Kidney epithelial cell (primary cell): ENCODE data around the gene NVL. TPM values are rescaled to one million over a fixed set of nuclear protein-coding genes. Genes with fewer than 3 reads are reported as not detected.

ENCODE experiments used
- DNase-seq: peaks from one replicate; pipeline ENCODE4 v3.0.0-alpha.2; 2010; ENCODE audit warnings: low read depth
- H3K27me3 ChIP-seq: 2 replicates; pipeline ENCODE4 v1.6.0; 2011; ENCODE audit warnings: low read length; ENCODE audit not compliant: control insufficient read depth, insufficient read depth
- H3K36me3 ChIP-seq: 2 replicates; pipeline ENCODE4 v1.5.1; 2011; ENCODE audit warnings: low read length; ENCODE audit not compliant: control insufficient read depth, insufficient read depth
- H3K4me3 ChIP-seq: 2 replicates; pipeline ENCODE4 v1.5.1; 2011; ENCODE audit warnings: low read depth, mild to moderate bottlenecking, control low read depth, low read length
- total RNA-seq: library from RNA; depleted of rRNA; stranded (reverse); fragments of >200 nt; gene quantifications from 2 replicates; pipeline ENCODE4 v1.2.3, GENCODE V29; 2015
- TF ChIP-seq, protein P1 (sequence below): IDR thresholded peaks from 2 replicates; pipeline ENCODE4 v1.5.1; 2011; ENCODE audit warnings: mild to moderate bottlenecking, moderate library complexity, low read length, control low read depth, inconsistent platforms; ENCODE audit not compliant: insufficient read depth, poor library complexity, severe bottlenecking

Gene NVL
- total RNA-seq, 1 donor from 2014 or later, result 26.1 TPM

DNA sequence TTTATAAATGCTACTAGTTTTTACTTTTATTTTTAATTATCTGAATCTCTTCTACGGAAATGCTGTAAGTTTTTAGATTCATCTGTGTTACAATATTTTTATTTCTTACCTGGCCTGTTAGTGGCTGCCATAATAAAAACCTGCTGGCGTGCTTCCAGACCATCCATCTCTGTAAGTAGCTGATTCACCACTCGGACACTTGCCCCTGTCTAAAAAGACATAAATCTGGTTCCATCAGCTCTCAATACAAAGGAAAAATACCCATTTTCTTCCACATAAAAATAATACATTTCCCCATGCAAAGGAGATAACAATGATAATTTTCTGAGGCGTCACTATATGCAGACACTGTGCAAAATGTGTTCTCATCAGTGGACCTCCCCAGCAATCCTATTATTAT, 62.0 kb downstream of the NVL start:
- H3K4me3 ChIP-seq, result no peak overlapping the region
- H3K27me3 ChIP-seq, result no peaks in the 10 kb centered on the region
- TF ChIP-seq, protein P1, sequence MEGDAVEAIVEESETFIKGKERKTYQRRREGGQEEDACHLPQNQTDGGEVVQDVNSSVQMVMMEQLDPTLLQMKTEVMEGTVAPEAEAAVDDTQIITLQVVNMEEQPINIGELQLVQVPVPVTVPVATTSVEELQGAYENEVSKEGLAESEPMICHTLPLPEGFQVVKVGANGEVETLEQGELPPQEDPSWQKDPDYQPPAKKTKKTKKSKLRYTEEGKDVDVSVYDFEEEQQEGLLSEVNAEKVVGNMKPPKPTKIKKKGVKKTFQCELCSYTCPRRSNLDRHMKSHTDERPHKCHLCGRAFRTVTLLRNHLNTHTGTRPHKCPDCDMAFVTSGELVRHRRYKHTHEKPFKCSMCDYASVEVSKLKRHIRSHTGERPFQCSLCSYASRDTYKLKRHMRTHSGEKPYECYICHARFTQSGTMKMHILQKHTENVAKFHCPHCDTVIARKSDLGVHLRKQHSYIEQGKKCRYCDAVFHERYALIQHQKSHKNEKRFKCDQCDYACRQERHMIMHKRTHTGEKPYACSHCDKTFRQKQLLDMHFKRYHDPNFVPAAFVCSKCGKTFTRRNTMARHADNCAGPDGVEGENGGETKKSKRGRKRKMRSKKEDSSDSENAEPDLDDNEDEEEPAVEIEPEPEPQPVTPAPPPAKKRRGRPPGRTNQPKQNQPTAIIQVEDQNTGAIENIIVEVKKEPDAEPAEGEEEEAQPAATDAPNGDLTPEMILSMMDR, result no peak
- no peaks in the 10 kb centered on the region for H3K36me3 ChIP-seq
- DNase-seq, result no peak

GRCh38 chr1:224266915-224267856, 62.8 kb downstream of the NVL start:
- DNase-seq, result no peak
- Histone ChIP-seq H3K4me3 (no peak overlapping the region), H3K27me3 (no peaks in the 10 kb centered on the region), H3K36me3 (no peaks in the 10 kb centered on the region)
- TF ChIP-seq, protein P1, result no peak

DNA sequence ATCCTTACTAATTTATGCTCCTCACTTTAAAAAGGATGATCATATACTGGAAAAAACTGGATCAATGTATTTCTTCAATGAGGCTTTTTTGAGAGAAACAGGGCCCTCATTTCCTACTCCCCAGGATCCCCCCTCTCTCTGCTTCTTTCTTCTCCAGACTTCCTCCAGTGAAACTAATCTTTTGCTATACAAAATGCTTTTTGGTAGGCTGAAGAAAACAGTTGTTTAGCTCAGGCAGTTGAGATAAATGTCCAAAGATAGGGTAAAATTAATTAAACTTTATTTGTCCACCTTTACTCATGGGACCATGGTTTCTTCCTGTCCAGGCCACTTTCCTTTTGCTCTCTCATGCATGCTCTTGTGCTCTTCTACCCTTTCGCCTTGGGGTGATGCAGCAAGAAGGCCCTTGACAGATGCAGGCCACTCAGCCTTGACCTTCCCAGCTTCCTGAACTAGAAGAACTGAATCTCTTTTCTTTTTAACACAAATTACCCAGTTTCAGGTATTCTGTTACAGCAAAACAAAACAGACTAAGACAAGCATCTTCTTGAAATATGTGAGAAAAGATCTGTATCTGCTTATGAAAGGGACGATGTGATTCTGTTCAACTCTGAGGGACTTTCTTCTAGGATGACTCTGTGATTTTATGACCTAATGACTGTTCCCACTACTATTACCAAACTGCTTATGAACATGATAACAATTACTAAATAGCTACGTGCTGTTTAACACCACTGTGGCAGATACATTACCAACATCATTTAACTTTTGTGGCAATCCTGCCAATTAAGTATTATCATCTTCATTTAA, 63.7 kb downstream of the NVL start:
- no peak overlapping the region for H3K4me3 ChIP-seq
- no peak for DNase-seq
- H3K27me3 ChIP-seq, result no peaks in the 10 kb centered on the region

DNA sequence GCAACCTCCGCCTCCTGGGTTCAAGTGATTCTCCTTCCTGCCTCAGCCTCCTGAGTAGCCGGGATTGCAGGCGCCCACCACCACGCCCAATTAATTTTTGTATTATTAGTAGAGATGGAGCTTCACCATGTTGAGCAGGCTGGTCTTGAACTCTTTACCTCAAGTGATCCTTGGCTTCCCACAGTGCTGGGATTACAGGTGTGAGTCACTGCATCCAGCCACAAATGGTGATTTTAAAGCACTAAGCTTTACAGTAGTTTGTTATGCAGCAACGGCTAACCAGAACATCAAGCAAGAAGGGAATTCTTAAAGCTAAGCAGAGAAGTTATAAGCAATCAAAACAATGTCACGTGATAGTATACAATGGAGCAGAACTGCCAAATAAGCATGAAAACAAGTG, 65.7 kb downstream of the NVL start:
- H3K36me3 ChIP-seq, result no peaks in the 10 kb centered on the region
- TF ChIP-seq, protein P1, result no peak
- H3K27me3 ChIP-seq, result no peaks in the 10 kb centered on the region
- no peak overlapping the region for H3K4me3 ChIP-seq
- no peak for DNase-seq

More for the DNA sequence above, 63.7 kb downstream of the NVL start:
- TF ChIP-seq, protein P1, result no peak
- no peaks in the 10 kb centered on the region for H3K36me3 ChIP-seq

DNA sequence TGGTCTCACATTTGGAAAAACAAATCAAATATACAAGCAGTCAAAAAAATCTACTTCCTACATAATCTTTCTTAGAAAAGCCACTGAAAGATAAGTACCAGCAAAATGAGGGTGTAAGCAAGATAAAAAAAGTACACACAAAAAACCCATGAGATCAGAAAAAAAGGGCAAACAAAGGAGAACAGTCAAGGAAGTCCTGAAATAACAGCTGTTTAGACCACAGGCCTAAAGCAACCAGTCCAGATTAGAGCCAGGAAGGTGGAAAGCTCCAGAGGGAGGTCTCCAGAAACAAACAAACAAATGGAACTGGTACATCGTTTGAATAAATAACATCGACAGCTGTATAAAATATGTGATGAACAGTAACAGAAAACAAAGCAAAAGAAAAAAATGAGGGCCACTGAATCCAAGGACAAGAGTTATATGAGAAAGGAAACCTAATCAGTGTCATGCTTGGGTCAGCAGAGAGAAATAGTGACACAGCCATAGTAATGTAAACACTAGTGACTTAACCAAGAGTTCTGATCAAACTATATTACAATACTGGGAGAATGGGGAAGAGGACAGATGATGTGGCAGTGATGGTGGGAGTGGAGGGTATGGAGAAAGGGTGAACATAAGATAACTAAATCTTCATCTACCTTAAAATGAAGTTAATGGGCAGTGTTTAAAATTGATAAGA, 67.5 kb downstream of the NVL start:
- TF ChIP-seq, protein P1, result no peak
- DNase-seq, result no peak
- Histone ChIP-seq H3K36me3 (no peaks in the 10 kb centered on the region), H3K27me3 (no peaks in the 10 kb centered on the region), H3K4me3 (no peak overlapping the region)
